ENCODE results near the gene RCVRN. TPM values are rescaled to one million over a fixed set of nuclear protein-coding genes. Genes with fewer than 3 reads are reported as not detected.

The RCVRN gene
- total RNA-seq, 1 experiment from 2014 or later: not detected

DNA sequence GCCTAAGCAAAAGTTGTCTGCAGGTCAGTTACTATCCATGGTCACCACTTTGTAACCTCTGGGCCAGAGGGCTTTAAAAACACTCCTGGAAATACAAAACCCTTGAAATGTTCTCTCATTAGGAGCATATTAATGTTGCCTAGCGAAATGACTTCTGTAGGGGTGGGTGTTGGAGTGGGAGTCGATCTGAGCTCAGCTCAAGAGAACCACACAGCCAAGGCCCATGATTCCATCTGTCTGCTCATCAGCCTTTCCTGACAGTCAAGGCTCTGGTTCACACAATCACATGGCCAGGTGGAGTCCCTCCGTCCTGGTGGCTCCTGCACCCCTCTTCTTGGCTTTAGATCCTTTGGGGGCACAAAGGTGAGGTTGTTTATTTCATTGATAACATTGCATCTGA, 26.7 kb downstream of the RCVRN start:
- DNase-seq (ENCODE audit: low read depth, low spot score) (no peak), ATAC-seq (no peak)
- Histone ChIP-seq H3K4me3 (ENCODE audit: low read depth in 2 of 2, low read length in 2 of 2) (no peak overlapping the region), H3K27me3 (ENCODE audit: control insufficient read depth, insufficient read depth, low read length) (no peaks in the 10 kb centered on the region), H3K27ac (ENCODE audit: low read length) (no peak overlapping the region), H3K9me3 (ENCODE audit: control insufficient read depth, insufficient read depth, low read depth, low read length) (peaks cover 4% of the 10 kb centered on the region; the same call in 1 of the 2 replicates), H3K36me3 (ENCODE audit: control insufficient read depth, insufficient read depth, low read length) (no peaks in the 10 kb centered on the region), H3K4me1 (ENCODE audit: control insufficient read depth, insufficient read depth, low read length) (no peaks in the 10 kb centered on the region)
- TF ChIP-seq, protein P1, sequence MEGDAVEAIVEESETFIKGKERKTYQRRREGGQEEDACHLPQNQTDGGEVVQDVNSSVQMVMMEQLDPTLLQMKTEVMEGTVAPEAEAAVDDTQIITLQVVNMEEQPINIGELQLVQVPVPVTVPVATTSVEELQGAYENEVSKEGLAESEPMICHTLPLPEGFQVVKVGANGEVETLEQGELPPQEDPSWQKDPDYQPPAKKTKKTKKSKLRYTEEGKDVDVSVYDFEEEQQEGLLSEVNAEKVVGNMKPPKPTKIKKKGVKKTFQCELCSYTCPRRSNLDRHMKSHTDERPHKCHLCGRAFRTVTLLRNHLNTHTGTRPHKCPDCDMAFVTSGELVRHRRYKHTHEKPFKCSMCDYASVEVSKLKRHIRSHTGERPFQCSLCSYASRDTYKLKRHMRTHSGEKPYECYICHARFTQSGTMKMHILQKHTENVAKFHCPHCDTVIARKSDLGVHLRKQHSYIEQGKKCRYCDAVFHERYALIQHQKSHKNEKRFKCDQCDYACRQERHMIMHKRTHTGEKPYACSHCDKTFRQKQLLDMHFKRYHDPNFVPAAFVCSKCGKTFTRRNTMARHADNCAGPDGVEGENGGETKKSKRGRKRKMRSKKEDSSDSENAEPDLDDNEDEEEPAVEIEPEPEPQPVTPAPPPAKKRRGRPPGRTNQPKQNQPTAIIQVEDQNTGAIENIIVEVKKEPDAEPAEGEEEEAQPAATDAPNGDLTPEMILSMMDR (IDR thresholded peaks at IDR 0.05): no peak
- no peak for TF ChIP-seq SIN3A (IDR thresholded peaks at IDR 0.05; ENCODE audit: borderline replicate concordance, insufficient read depth, low read depth, low read length)
- no peak for TF ChIP-seq POLR2AphosphoS5 (IDR thresholded peaks at IDR 0.05; ENCODE audit: low read depth, low read length)
- TF ChIP-seq TCF7L2 (IDR thresholded peaks at IDR 0.05; ENCODE audit: low read depth, low read length): no peak
- TF ChIP-seq, protein P2, sequence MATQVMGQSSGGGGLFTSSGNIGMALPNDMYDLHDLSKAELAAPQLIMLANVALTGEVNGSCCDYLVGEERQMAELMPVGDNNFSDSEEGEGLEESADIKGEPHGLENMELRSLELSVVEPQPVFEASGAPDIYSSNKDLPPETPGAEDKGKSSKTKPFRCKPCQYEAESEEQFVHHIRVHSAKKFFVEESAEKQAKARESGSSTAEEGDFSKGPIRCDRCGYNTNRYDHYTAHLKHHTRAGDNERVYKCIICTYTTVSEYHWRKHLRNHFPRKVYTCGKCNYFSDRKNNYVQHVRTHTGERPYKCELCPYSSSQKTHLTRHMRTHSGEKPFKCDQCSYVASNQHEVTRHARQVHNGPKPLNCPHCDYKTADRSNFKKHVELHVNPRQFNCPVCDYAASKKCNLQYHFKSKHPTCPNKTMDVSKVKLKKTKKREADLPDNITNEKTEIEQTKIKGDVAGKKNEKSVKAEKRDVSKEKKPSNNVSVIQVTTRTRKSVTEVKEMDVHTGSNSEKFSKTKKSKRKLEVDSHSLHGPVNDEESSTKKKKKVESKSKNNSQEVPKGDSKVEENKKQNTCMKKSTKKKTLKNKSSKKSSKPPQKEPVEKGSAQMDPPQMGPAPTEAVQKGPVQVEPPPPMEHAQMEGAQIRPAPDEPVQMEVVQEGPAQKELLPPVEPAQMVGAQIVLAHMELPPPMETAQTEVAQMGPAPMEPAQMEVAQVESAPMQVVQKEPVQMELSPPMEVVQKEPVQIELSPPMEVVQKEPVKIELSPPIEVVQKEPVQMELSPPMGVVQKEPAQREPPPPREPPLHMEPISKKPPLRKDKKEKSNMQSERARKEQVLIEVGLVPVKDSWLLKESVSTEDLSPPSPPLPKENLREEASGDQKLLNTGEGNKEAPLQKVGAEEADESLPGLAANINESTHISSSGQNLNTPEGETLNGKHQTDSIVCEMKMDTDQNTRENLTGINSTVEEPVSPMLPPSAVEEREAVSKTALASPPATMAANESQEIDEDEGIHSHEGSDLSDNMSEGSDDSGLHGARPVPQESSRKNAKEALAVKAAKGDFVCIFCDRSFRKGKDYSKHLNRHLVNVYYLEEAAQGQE (IDR thresholded peaks at IDR 0.05; ENCODE audit: insufficient read depth in 1 of 2, low read depth in 2 of 2, low read length in 1 of 2): no peak
- intact Hi-C loops (cut with micrococcal nuclease; ENCODE audit: unreplicated experiment): no loop called here
- ChIA-PET POLR2A (no interaction called here), CTCF (no interaction called here)
- in situ Hi-C loops (cut with HindIII; ENCODE audit: low pct_unique_long_range_greater_than_20kb, low sequenced_read_pairs): no loop called here
- no TSS peak for BruUV-seq (replicated peaks)

DNA sequence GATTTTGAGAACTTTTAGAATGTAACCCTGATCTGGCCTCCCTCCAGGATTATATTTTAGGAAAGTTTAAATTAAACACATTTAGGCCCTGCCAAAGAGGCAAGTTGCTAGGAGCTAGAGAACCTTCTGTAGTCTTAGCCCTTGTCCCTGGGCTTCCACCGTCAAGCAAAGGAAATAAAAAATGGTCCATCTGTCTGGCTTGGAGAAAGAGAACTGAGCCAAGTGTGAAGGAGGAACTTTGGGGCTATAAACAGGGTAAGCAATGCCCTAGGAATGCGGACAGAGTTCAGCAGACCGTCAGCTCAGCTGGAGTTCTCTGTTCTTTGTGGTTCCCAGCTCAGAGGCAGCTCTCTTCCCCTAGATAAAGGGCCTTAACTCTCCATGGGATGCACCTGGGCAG, 29.6 kb downstream of the RCVRN start:
- in situ Hi-C loops (cut with HindIII; ENCODE audit: low pct_unique_long_range_greater_than_20kb, low sequenced_read_pairs): no loop called here
- no peak for DNase-seq (ENCODE audit: low read depth, low spot score)
- BruUV-seq (replicated peaks): no TSS peak
- ATAC-seq: peak; percentile 85
- no peak overlapping the region for H3K4me3 ChIP-seq (ENCODE audit: low read depth in 2 of 2, low read length in 2 of 2)
- no peaks in the 10 kb centered on the region for H3K9me3 ChIP-seq (ENCODE audit: control insufficient read depth, insufficient read depth, low read depth, low read length)
- no peaks in the 10 kb centered on the region for H3K27me3 ChIP-seq (ENCODE audit: control insufficient read depth, insufficient read depth, low read length)
- no peak overlapping the region for H3K27ac ChIP-seq (ENCODE audit: low read length)
- intact Hi-C loops (cut with micrococcal nuclease; ENCODE audit: unreplicated experiment): loop anchor here (1.0 kb wide), 1 partner anchor 18 kb away; no protein-coding TSS in a partner anchor
- TF ChIP-seq POLR2AphosphoS5 (IDR thresholded peaks at IDR 0.05; ENCODE audit: low read depth, low read length): no peak
- no peak for TF ChIP-seq SIN3A (IDR thresholded peaks at IDR 0.05; ENCODE audit: borderline replicate concordance, insufficient read depth, low read depth, low read length)
- TF ChIP-seq TCF7L2 (IDR thresholded peaks at IDR 0.05; ENCODE audit: low read depth, low read length): no peak
- TF ChIP-seq, protein P1 (IDR thresholded peaks at IDR 0.05): no peak
- TF ChIP-seq, protein P2 (IDR thresholded peaks at IDR 0.05; ENCODE audit: insufficient read depth in 1 of 2, low read depth in 2 of 2, low read length in 1 of 2): no peak
- ChIA-PET POLR2A (no interaction called here), CTCF (no interaction called here)
- H3K36me3 ChIP-seq (ENCODE audit: control insufficient read depth, insufficient read depth, low read length): no peaks in the 10 kb centered on the region
- H3K4me1 ChIP-seq (ENCODE audit: control insufficient read depth, insufficient read depth, low read length): no peaks in the 10 kb centered on the region

Measured in Panc1 (cell line).